Measurements from ENCODE around the gene ZNF407. TPM values are rescaled to one million over a fixed set of nuclear protein-coding genes. Genes with fewer than 3 reads are reported as not detected.

ZNF407 gene
- 10 to 100 TPM in 9 of 10 donors, 1 to 10 TPM in 1; 8.7 to 14.9 (median 12.9) TPM for total RNA-seq
- 1 to 10 TPM; 2.5 to 4.1 TPM for polyA plus RNA-seq
- long read RNA-seq, donor 1, full-length matches to known transcripts, result 3 of 6 reads
- long read RNA-seq, donor 1, partial matches to known transcripts, result 1 of 6 reads
- long read RNA-seq, donor 1, other reads (novel, unspliced or antisense), result 2 of 6 reads
- long read RNA-seq, donor 2, full-length matches to known transcripts, result 9 of 18 reads
- long read RNA-seq, donor 2, partial matches to known transcripts, result 2 of 18 reads
- long read RNA-seq, donor 2, other reads (novel, unspliced or antisense), result 7 of 18 reads
- long read RNA-seq, donor 3, full-length matches to known transcripts, result 6 of 13 reads
- long read RNA-seq, donor 3, partial matches to known transcripts, result 3 of 13 reads
- long read RNA-seq, donor 3, other reads (novel, unspliced or antisense), result 4 of 13 reads

- no peaks in the 10 kb centered on the region for H3K27me3 ChIP-seq
- intact Hi-C loops (cut with DNase I), result loop anchor here in 2 of 10 donors (5.0 kb wide), 1 partner anchor 101 kb away; the partner anchor contains the start of gene CNDP2 (in 2 of the 2)
- 1% methylated on average over 63 to 64 of the region's 64 CpGs for WGBS, 2 donors
- no peaks in the 10 kb centered on the region for H3K9me3 ChIP-seq
- TF ChIP-seq, protein P1, sequence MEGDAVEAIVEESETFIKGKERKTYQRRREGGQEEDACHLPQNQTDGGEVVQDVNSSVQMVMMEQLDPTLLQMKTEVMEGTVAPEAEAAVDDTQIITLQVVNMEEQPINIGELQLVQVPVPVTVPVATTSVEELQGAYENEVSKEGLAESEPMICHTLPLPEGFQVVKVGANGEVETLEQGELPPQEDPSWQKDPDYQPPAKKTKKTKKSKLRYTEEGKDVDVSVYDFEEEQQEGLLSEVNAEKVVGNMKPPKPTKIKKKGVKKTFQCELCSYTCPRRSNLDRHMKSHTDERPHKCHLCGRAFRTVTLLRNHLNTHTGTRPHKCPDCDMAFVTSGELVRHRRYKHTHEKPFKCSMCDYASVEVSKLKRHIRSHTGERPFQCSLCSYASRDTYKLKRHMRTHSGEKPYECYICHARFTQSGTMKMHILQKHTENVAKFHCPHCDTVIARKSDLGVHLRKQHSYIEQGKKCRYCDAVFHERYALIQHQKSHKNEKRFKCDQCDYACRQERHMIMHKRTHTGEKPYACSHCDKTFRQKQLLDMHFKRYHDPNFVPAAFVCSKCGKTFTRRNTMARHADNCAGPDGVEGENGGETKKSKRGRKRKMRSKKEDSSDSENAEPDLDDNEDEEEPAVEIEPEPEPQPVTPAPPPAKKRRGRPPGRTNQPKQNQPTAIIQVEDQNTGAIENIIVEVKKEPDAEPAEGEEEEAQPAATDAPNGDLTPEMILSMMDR (IDR thresholded peaks at IDR 0.05), result no peak
- H3K27ac ChIP-seq, result peak within 1 kb of the TSS; percentile 96 to 100 (median 99)
- peak; percentile 90 to 96 (median 93) for ATAC-seq
- peak; percentile 85 to 93 for DNase-seq
- peaks cover 0 to 21% (median 7%) of the 10 kb centered on the region in 9 donors for H3K36me3 ChIP-seq
- H3K4me1 ChIP-seq, result peaks cover 0 to 46% (median 37%) of the 10 kb centered on the region in 9 donors
- H3K4me3 ChIP-seq, result peak within 1 kb of the TSS; percentile 53 to 98 (median 94)
Measured at GRCh38 chr18:74597662-74598349, at the start of gene ZNF407. Gene ZNF407, plus strand, starts transcription at chr18:74597870. Its CDS starts 33,150 bp downstream, at chr18:74631020.

GRCh38 chr18:74549591-74550104 is 48.0 kb upstream of the ZNF407 start:
- WGBS, 2 donors, result 98 to 100% methylated on average over 1 of the region's 1 CpG
- ATAC-seq, result no peak
- TF ChIP-seq, protein P1 (IDR thresholded peaks at IDR 0.05), result no peak
- Histone ChIP-seq H3K36me3 (no peaks in the 10 kb centered on the region), H3K4me3 (no peak overlapping the region), H3K27ac (no peak overlapping the region), H3K27me3 (no peaks in the 10 kb centered on the region), H3K4me1 (peaks cover 7 to 44% (median 26%) of the 10 kb centered on the region in 9 donors), H3K9me3 (peaks cover 0 to 24% (median 11%) of the 10 kb centered on the region in 11 donors)
- no peak for DNase-seq
- intact Hi-C loops (cut with DNase I), result loop anchor here in 8 of 10 donors (5.0 to 10.0 kb wide), 6 partner anchors 52 to 355 kb away; partner anchors contain the start of gene CNDP2 (in 3 of the 8)

DNA sequence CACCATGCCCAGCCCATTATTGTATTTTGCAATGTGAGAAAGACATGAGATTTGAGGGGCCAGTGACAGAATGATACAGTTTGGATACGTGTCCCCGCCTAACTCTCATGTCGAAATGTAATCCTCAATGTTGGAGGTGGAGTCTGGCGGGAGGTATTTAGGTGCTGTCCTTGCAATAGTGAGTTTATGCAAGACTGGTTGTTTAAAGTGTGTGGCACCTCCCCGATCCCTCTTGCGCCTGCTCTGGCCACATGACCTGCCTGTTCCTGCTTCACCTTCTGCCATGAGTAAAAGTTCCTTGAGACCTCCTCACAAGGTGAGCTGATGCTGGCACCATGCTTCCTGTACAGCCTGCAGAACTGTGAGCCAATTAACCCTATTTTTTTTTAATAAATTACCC is 46.8 kb upstream of the ZNF407 start:
- ATAC-seq (no peak), DNase-seq (no peak)
- Histone ChIP-seq H3K27me3 (no peaks in the 10 kb centered on the region), H3K9me3 (peaks cover 0 to 24% (median 11%) of the 10 kb centered on the region in 11 donors), H3K4me1 (peaks cover 3 to 31% (median 26%) of the 10 kb centered on the region in 9 donors), H3K27ac (no peak overlapping the region), H3K36me3 (no peaks in the 10 kb centered on the region), H3K4me3 (no peak overlapping the region)
- 96 to 98% methylated on average over 6 of the region's 6 CpGs for WGBS, 2 donors
- TF ChIP-seq, protein P1 (IDR thresholded peaks at IDR 0.05), result no peak
- intact Hi-C loops (cut with DNase I), result loop anchor here in 8 of 10 donors (5.0 to 10.0 kb wide), 4 partner anchors 184 to 356 kb away; no protein-coding TSS in a partner anchor

DNA sequence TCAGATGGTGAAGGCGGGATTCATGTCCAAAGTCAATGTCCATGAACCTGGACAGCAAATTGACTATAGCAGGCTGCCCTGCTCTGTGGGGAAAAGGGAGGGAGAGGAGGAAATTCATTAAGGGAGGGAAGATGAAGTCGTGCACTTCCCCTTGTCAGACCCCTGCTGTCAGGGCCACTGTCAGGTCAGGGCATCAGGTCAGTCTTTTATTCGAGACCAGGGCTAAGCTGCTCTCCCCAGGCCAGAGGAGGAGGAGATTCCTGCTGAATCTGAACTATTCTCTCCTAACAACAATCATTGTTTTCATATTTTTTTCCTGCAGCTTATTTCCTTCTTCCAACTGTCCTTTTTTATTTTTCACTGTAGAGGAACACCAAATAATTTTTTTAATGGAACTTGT is 46.2 kb upstream of the ZNF407 start:
- 48 to 51% methylated on average over 3 of the region's 3 CpGs for WGBS, 2 donors
- intact Hi-C loops (cut with DNase I), result loop anchor here in 8 of 10 donors (5.0 to 10.0 kb wide), 4 partner anchors 184 to 357 kb away; no protein-coding TSS in a partner anchor
- Histone ChIP-seq H3K9me3 (peaks cover 0 to 24% (median 11%) of the 10 kb centered on the region in 11 donors), H3K27ac (no peak overlapping the region), H3K27me3 (no peaks in the 10 kb centered on the region), H3K4me3 (no peak overlapping the region), H3K36me3 (no peaks in the 10 kb centered on the region), H3K4me1 (peaks cover 1 to 25% (median 21%) of the 10 kb centered on the region in 9 donors)
- TF ChIP-seq, protein P1 (IDR thresholded peaks at IDR 0.05), result no peak
- no peak for DNase-seq
- no peak for ATAC-seq
